IMR-90 (cell line): ENCODE results near the gene DUOX1. TPM values are rescaled to one million over a fixed set of nuclear protein-coding genes. Genes with fewer than 3 reads are reported as not detected.

Experiments
- ATAC-seq: fragments of 200-7000 bp; cut with Tn5 transposase; 2 replicates; pipeline ENCODE4 v1.9.1; 2020; ENCODE audit warnings: low read depth, mild to moderate bottlenecking, moderate library complexity
- BruUV-seq: library from RNA; stranded (reverse); fragments of 400-500 nt; replicated peaks from 2 replicates; lab custom pipeline; 2021; lab: Mats Ljungman, UMichigan
- CTCF ChIA-PET: fragments of 300-600 bp; formaldehyde crosslinking; extraction: SDS; loops from one replicate; lab custom pipeline; 2021; ENCODE audit warnings: antibody characterized with exemption; lab: Yijun Ruan, JAX
- POLR2A ChIA-PET: fragments of 300-600 bp; sonication (Branson Sonifier 250); formaldehyde crosslinking; loops from one replicate; lab custom pipeline; 2022; ENCODE audit warnings: antibody characterized with exemption; ENCODE audit not compliant: unreplicated experiment; lab: Charles Lee
- DNase-seq: peaks from one replicate; pipeline ENCODE4 v3.0.0; 2013
- H2AFZ ChIP-seq: replicated peaks from 2 replicates; pipeline ENCODE3; 2013; ENCODE audit warnings: low read length, mild to moderate bottlenecking; ENCODE audit not compliant: poor library complexity
- H2AK5ac ChIP-seq: 2 replicates; pipeline ENCODE4 v1.6.1; 2013; ENCODE audit warnings: low read depth, low read length, inconsistent platforms
- H2AK9ac ChIP-seq: replicated peaks from 2 replicates; pipeline ENCODE3; 2013; ENCODE audit warnings: mild to moderate bottlenecking, low read depth, low read length, moderate library complexity; ENCODE audit not compliant: poor library complexity
- H2BK120ac ChIP-seq: 2 replicates; pipeline ENCODE4 v1.6.1; 2013; ENCODE audit warnings: low read depth, low read length, inconsistent platforms
- H2BK15ac ChIP-seq: 3 replicates; pipeline ENCODE4 v1.6.1; 2013; ENCODE audit warnings: low read depth, low read length, inconsistent platforms
- H2BK20ac ChIP-seq: 2 replicates; pipeline ENCODE4 v1.6.1; 2013; ENCODE audit warnings: low read depth, mild to moderate bottlenecking, inconsistent platforms, low read length, moderate library complexity
- H2BK5ac ChIP-seq: 2 replicates; pipeline ENCODE4 v1.6.1; 2013; ENCODE audit warnings: mild to moderate bottlenecking, low read depth, low read length, inconsistent platforms; ENCODE audit not compliant: poor library complexity, severe bottlenecking
- H3K14ac ChIP-seq: replicated peaks from 2 replicates; pipeline ENCODE4 v1.6.1; 2013; ENCODE audit warnings: low read depth, low read length, inconsistent platforms
- H3K18ac ChIP-seq: 2 replicates; pipeline ENCODE4 v1.6.1; 2013; ENCODE audit warnings: low read depth, low read length, control low read depth
- H3K23ac ChIP-seq: 2 replicates; pipeline ENCODE4 v1.6.1; 2013; ENCODE audit warnings: low read depth, low read length, inconsistent platforms
- H3K27ac ChIP-seq: 2 replicates; pipeline ENCODE4 v1.5.1; 2013; ENCODE audit warnings: mild to moderate bottlenecking, control low read depth, low read length; ENCODE audit not compliant: insufficient read depth
- H3K27me3 ChIP-seq: 2 replicates; pipeline ENCODE4 v1.6.1; 2013; ENCODE audit warnings: low read length; ENCODE audit not compliant: control insufficient read depth, insufficient read depth
- H3K36me3 ChIP-seq: 2 replicates; pipeline ENCODE4 v1.6.1; 2013; ENCODE audit warnings: low read length, mixed read lengths; ENCODE audit not compliant: control insufficient read depth, insufficient read depth
- H3K4ac ChIP-seq: 2 replicates; pipeline ENCODE4 v1.6.1; 2013; ENCODE audit warnings: low read depth, low read length, inconsistent platforms
- H3K4me1 ChIP-seq: 2 replicates; pipeline ENCODE4 v1.6.1; 2013; ENCODE audit warnings: low read length, mixed read lengths; ENCODE audit not compliant: control insufficient read depth, insufficient read depth
- H3K4me2 ChIP-seq: 2 replicates; pipeline ENCODE4 v1.6.1; 2013; ENCODE audit warnings: low read depth, mild to moderate bottlenecking, control low read depth, low read length, moderate library complexity
- H3K4me3 ChIP-seq: 2 replicates; pipeline ENCODE4 v1.5.1; 2013; ENCODE audit warnings: low read depth, mild to moderate bottlenecking, control low read depth, low read length, moderate library complexity; ENCODE audit not compliant: insufficient read depth
- H3K56ac ChIP-seq: 2 replicates; pipeline ENCODE4 v1.6.1; 2013; ENCODE audit warnings: low read length, inconsistent platforms; ENCODE audit not compliant: insufficient read depth; ENCODE audit errors: extremely low read depth
- H3K79me1 ChIP-seq, 2 experiments: 2 replicates each; pipeline ENCODE4 v1.6.1; 2013; ENCODE audit warnings: low read length in 2 of 2, inconsistent platforms in 1 of 2, low read depth in 1 of 2
- H3K9ac ChIP-seq: 2 replicates; pipeline ENCODE4 v1.6.1; 2013; ENCODE audit warnings: low read depth, low read length, control low read depth
- H3K9me1 ChIP-seq: 2 replicates; pipeline ENCODE4 v1.6.1; 2013; ENCODE audit warnings: low read length, inconsistent platforms; ENCODE audit not compliant: insufficient read depth
- H3K9me3 ChIP-seq: 2 replicates; pipeline ENCODE4 v1.6.1; 2013; ENCODE audit warnings: low read length; ENCODE audit not compliant: control insufficient read depth, insufficient read depth
- H4K20me1 ChIP-seq: 2 replicates; pipeline ENCODE4 v1.6.1; 2013; ENCODE audit warnings: low read length, inconsistent platforms; ENCODE audit not compliant: insufficient read depth
- H4K5ac ChIP-seq: 2 replicates; pipeline ENCODE4 v1.6.1; 2013; ENCODE audit warnings: mild to moderate bottlenecking, low read depth, low read length, control low read depth
- H4K8ac ChIP-seq, 2 experiments: 2 replicates each; pipeline ENCODE4 v1.6.1; 2013; ENCODE audit warnings: low read depth in 2 of 2, low read length in 2 of 2, control low read depth in 1 of 2, inconsistent platforms in 1 of 2
- H4K91ac ChIP-seq: 2 replicates; pipeline ENCODE4 v1.6.1; 2013; ENCODE audit warnings: low read depth, low read length, inconsistent platforms; ENCODE audit not compliant: insufficient read depth
- BHLHE40 ChIP-seq: fragments of 150-350 bp; IDR thresholded peaks from 2 replicates; pipeline ENCODE4 v1.6.1; 2016; ENCODE audit warnings: mild to moderate bottlenecking, low read depth, low read length
- CEBPB ChIP-seq: IDR thresholded peaks from 2 replicates; pipeline ENCODE4 v1.6.1; 2012; ENCODE audit warnings: low read depth, low read length, improper control_type of control experiment
- CHD1 ChIP-seq: IDR thresholded peaks from 2 replicates; pipeline ENCODE4 v1.6.1; 2012; ENCODE audit warnings: low read depth, low read length, improper control_type of control experiment
- ELK1 ChIP-seq: fragments of 150-350 bp; IDR thresholded peaks from 2 replicates; pipeline ENCODE4 v1.6.1; 2016; ENCODE audit warnings: low read depth, mild to moderate bottlenecking, low read length, moderate library complexity, borderline replicate concordance
- MAFK ChIP-seq: IDR thresholded peaks from 2 replicates; pipeline ENCODE4 v1.6.1; 2012; ENCODE audit warnings: low read depth, low read length, improper control_type of control experiment
- MAZ ChIP-seq: IDR thresholded peaks from 2 replicates; pipeline ENCODE4 v1.6.1; 2012; ENCODE audit warnings: low read depth, mild to moderate bottlenecking, low read length, improper control_type of control experiment, moderate library complexity, borderline replicate concordance
- MXI1 ChIP-seq: IDR thresholded peaks from 2 replicates; pipeline ENCODE4 v1.6.1; 2012; ENCODE audit warnings: low read depth, mild to moderate bottlenecking, low read length, moderate library complexity, borderline replicate concordance
- NFE2L2 ChIP-seq: fragments of 150-350 bp; IDR thresholded peaks from 2 replicates; pipeline ENCODE4 v1.6.1; 2016; ENCODE audit warnings: low read depth, mild to moderate bottlenecking, low read length
- RAD21 ChIP-seq: IDR thresholded peaks from 2 replicates; pipeline ENCODE4 v1.6.1; 2012; ENCODE audit warnings: low read length, improper control_type of control experiment
- RCOR1 ChIP-seq: IDR thresholded peaks from 2 replicates; pipeline ENCODE4 v1.6.1; 2012; ENCODE audit warnings: mild to moderate bottlenecking, low read length, improper control_type of control experiment; ENCODE audit not compliant: insufficient replicate concordance
- SMC3 ChIP-seq: fragments of 150-350 bp; IDR thresholded peaks from 2 replicates; pipeline ENCODE4 v1.6.1; 2016; ENCODE audit warnings: low read depth, mild to moderate bottlenecking, antibody characterized with exemption, low read length, moderate library complexity
- whole genome bisulfite sequencing, 2 experiments: methylation state at CpG; one replicate each; pipeline versions ENCODE4 v1.1.5 to v1.1.7; 2013; ENCODE audit warnings: missing lambda C conversion rate in 2 of 2; ENCODE audit not compliant: insufficient read length in 1 of 2; ENCODE audit errors: extremely low coverage in 2 of 2; 5-methylcytosine and 5-hydroxymethylcytosine counted together
- dilution Hi-C: fragments of 300-500 bp; cut with HindIII; formaldehyde crosslinking; loops from one replicate; pipeline ENCODE4 v1.14.3; 2018; ENCODE audit warnings: low sequenced_read_pairs; ENCODE audit not compliant: unreplicated experiment
- in situ Hi-C: fragments of 300-500 bp; cut with MboI; formaldehyde crosslinking; loops from 3 replicates; pipeline ENCODE4 v1.14.3; 2019; ENCODE audit warnings: low sequenced_read_pairs, inconsistent platforms, mixed read lengths
- intact Hi-C: fragments of 100-400 bp; cut with micrococcal nuclease; formaldehyde crosslinking; loops from 2 replicates; pipeline ENCODE4 v1.10.0; 2022
- polyA plus RNA-seq, 3 experiments: library from polyadenylated mRNA; depleted of rRNA; stranded (reverse); fragments of >200 nt; gene quantifications; 2 replicates each; pipeline ENCODE4 v1.2.3, GENCODE V29; 2012; ENCODE audit warnings: low replicate concordance in 1 of 3
- total RNA-seq: library from RNA; depleted of rRNA; stranded (reverse); fragments of >200 nt; gene quantifications from 2 replicates; pipeline ENCODE4 v1.2.3, GENCODE V29; 2012
- TF ChIP-seq, protein P1 (sequence below): fragments of 150-350 bp; IDR thresholded peaks from 2 replicates; pipeline ENCODE4 v1.6.1; 2017; ENCODE audit warnings: mild to moderate bottlenecking, antibody characterized with exemption, low read length, low read depth
- TF ChIP-seq, protein P2 (sequence below): conservative IDR thresholded peaks from 2 replicates; pipeline ENCODE4 v1.5.1; 2012; ENCODE audit warnings: mild to moderate bottlenecking, low read depth, low read length, improper control_type of control experiment

DUOX1 gene
- total and polyA plus RNA-seq, 2 of the 4 experiments (the other 2 are of a cell fraction), result not detected

DNA sequence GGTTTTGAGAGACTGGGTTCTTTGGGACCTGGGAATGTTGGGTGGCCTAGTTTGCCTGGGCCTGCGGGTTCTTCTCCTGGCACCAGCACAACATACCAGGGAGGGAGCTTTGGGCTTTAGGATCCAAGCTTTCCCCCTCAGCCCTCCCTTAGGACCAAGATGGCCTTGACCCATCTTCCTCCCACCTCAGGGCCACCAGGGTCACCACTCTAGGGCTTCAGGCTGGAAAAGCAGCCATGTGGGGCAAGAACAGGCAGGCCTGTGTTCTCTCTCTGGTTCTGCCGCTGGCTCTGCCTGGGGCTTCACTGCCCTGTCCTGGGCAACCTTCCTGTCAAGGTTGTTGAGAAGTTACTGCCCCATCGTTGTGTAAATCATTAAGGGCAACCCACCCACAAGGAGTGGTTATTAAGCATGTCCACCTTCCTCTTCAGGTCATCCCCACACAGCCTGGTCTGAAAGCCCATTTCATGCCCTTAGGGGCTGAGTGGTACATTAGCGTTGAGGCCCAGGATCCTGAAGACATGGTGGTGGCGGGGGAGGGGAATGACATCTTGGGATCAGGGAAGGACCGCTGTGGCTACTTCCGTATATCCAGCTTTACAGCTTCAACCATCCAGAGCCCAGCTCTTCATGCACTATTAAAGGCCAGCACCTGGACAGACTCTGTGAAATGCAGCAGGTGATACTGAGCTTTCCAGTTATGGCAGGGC lies 652 bp downstream of the DUOX1 start:
- no peak for DNase-seq
- Histone ChIP-seq H3K18ac (no peak overlapping the region), H3K4ac (no peak overlapping the region), H2AK5ac (no peak overlapping the region), H3K27me3 (peaks cover 83% of the 10 kb centered on the region), H3K4me3 (no peak overlapping the region), H2BK120ac (no peak overlapping the region), H2AFZ (no peak overlapping the region), H4K20me1 (no peaks in the 10 kb centered on the region), H3K4me1 (no peaks in the 10 kb centered on the region; the same call in 1 of the 2 replicates), H3K79me1 (no peaks in the 10 kb centered on the region), H3K9me1 (no peaks in the 10 kb centered on the region), H3K36me3 (no peaks in the 10 kb centered on the region), H3K14ac (no peak overlapping the region), H3K56ac (no peak overlapping the region), H4K91ac (no peak overlapping the region), H3K9me3 (peaks cover 3% of the 10 kb centered on the region; the same call in 1 of the 2 replicates), H2AK9ac (no peak overlapping the region), H3K23ac (no peak overlapping the region), H4K8ac (no peak overlapping the region), H3K27ac (no peak overlapping the region), H2BK5ac (no peak overlapping the region), H3K9ac (no peak overlapping the region), H3K4me2 (no peak overlapping the region), H2BK20ac (no peak overlapping the region), H2BK15ac (no peak overlapping the region), H4K5ac (no peak overlapping the region)
- dilution Hi-C loops, result no loop called here
- no CpG with 5 or more reads among the region's 7 CpGs for WGBS, 2 experiments
- POLR2A ChIA-PET, result interaction anchor here (0.6 kb wide), 1 partner anchor 271 kb away, joined by 4 read pairs; a partner anchor contains a TSS
- no peak for ATAC-seq
- CTCF ChIA-PET, result no interaction called here
- intact Hi-C loops, result no loop called here
- in situ Hi-C loops, result no loop called here
- TF ChIP-seq CHD1 (no peak), MAZ (no peak), MAFK (no peak), NFE2L2 (no peak), RAD21 (no peak), CEBPB (no peak), SMC3 (no peak), RCOR1 (no peak), BHLHE40 (no peak), MXI1 (no peak), ELK1 (no peak)
- TF ChIP-seq, protein P1, sequence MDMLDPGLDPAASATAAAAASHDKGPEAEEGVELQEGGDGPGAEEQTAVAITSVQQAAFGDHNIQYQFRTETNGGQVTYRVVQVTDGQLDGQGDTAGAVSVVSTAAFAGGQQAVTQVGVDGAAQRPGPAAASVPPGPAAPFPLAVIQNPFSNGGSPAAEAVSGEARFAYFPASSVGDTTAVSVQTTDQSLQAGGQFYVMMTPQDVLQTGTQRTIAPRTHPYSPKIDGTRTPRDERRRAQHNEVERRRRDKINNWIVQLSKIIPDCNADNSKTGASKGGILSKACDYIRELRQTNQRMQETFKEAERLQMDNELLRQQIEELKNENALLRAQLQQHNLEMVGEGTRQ, result no peak
- TF ChIP-seq, protein P2, sequence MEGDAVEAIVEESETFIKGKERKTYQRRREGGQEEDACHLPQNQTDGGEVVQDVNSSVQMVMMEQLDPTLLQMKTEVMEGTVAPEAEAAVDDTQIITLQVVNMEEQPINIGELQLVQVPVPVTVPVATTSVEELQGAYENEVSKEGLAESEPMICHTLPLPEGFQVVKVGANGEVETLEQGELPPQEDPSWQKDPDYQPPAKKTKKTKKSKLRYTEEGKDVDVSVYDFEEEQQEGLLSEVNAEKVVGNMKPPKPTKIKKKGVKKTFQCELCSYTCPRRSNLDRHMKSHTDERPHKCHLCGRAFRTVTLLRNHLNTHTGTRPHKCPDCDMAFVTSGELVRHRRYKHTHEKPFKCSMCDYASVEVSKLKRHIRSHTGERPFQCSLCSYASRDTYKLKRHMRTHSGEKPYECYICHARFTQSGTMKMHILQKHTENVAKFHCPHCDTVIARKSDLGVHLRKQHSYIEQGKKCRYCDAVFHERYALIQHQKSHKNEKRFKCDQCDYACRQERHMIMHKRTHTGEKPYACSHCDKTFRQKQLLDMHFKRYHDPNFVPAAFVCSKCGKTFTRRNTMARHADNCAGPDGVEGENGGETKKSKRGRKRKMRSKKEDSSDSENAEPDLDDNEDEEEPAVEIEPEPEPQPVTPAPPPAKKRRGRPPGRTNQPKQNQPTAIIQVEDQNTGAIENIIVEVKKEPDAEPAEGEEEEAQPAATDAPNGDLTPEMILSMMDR, result no peak
- no TSS peak for BruUV-seq
